NCI-H2171 treated with DMSO at 0.1 percent for 48 hours (cell line): Measurements from ENCODE around the gene ABRAXAS1.

Experiments used
- DNase-seq: peaks from one replicate; lab custom pipeline; 2025; lab: John Stamatoyannopoulos, UW

The ABRAXAS1 gene

DNA sequence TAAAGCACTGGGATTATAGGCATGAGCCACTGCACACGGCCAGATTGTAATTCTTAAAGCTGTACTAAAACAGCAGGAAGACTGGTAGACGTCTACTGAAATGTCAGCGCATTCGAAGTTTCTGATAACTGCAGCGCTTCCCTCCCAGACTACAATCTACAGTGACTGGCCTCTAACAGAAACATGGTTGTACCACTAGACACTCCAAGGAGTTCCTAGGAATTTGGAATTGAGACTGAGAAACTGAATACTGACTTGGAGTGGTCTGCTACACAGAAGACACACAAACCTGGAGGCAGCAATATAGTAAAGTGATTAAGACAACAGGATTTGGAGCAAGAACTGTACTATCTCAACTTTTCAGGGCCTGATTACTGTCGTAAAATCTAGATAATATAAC lies 30.2 kb downstream of the ABRAXAS1 start:
- DNase-seq = no peak

DNA sequence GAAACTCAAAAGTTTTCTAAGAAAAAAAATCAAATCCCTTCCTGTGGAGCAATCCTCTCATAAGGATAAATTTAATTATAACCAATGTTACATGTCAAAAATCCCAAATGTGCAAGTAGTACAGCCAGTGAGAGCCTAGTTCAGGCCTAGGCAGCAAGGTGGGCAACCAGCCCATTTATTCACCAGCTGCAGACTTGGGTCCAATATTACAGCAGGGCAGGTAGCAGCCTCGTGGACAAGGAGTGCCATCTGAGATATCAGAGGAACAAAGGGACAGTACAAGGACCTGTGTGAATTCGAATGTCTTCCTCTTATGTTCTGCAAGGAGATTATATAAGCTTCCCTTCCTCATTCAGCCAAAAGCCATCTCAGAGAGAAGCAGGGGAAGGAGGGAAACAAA lies 35.9 kb downstream of the ABRAXAS1 start:
- no peak for DNase-seq

DNA sequence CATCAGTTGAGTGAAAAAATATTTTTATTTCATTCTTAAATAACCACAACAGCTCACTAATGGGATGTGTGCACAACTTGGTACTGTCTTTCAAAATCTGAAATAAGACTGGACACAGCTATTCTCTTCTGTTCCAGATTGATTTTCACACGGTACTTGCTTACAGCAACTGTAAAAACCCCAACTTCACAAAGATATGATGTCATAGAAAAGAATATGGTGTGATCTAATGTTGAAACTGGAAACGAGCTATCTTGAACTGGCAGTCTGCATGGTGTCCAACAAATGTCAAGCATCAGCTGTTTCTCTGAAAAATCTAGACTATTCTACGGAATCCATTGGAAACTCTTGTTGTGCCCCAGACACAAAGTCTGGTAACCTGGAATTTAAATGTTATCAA lies 44.0 kb downstream of the ABRAXAS1 start:
- no peak for DNase-seq

DNA sequence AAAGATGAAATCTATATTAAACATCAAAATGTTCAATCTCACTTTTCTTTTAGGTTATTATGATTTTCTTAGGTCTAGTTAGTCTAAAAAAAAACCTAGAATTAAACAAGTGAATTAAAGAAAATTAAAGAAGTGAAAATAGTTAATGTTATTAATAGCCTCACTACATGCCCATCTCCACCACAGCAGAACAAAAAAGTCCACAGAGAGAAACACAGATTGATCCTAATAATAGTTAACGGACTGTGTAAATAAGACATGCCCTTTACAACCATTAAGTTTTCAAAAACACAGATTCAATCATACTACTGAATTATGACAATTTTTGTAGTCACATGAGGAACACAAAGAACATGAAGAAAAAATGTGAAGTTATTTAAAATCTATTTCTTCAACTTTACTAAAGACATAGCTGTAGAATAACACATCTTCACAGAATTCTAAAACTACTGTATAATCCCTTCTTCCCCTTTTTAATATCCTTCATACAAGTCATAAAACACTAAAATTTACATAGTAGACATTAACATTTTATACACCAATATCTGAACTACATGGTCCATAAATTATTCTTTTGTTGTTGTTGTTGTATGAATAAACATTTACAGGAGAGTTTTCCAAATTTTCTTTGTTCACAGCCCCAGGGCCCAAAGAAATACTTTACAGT lies 44.6 kb downstream of the ABRAXAS1 start:
- DNase-seq = no peak

DNA sequence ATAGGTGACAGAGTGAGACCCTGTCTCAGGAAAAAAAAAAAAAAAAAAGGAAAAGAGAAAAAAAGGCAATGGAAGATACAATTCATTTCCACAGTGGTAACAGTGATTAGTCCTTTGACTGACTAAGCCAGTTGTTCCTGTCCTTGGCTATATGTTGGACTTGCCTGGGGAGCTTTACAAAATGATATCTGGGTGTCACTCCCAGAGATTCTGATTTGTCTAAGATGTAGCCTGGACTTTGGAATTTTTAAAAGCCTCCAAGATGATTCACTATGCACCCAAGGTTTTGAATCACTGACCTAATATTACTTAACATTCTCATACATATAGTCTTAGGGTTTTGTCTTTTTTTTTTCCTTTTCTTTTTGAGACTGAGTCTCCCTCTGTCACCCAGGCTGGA lies 46.2 kb downstream of the ABRAXAS1 start:
- DNase-seq = no peak

DNA sequence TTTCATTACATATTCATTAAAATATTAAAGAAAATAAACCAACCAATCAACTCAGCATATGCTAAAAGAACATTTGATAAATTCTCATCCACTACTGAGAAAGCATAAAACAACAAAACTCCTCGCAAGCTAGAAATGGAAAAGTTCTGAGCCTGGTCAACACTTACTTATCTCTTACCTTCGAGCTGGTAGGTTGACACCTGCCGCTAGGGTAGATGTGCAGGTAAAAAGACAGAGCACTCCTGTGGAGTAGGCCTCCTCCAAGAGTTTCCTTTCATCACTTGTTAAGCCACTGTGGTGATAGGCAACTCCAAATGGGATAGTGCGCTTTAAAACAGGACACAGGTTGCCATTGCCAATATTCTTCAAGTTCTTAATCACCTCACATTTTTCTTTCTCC lies 48.2 kb downstream of the ABRAXAS1 start:
- no peak for DNase-seq

DNA sequence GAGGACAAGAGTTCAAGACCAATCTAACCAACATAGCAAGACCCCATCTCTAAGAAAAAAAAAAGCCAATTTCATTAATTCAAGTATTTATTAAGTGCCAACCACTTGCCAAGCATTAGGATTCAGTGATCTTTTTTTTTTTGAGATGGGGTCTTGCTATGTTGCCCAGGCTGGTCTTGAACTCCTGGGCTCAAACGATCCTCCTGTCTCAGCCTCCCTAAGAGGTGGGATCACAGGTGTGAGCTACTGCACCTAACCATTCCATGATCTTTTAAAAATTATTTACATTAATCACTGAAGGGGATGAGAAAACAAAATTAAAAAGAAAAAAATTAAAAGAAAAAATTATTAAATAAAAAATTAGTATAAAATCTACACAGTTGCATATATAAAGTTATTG lies 53.7 kb downstream of the ABRAXAS1 start:
- no peak for DNase-seq

DNA sequence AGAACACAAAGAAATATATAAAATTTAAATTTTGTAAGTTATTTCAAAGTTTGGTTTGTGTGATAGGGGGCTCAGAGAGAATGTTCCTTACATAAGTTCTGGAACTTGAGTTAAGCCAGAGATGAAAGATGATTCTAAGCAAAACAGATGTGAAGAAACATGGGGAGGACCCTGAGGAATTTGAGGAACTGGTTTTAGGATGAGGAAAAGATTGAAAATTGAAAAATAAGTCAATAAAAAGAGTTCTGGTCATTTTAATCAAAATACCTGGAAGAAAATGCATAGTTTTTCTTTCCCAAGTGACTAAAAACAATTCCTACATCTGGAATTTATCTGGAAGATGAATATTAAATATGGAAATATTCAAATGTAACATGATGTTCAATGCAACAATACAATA lies 66.7 kb downstream of the ABRAXAS1 start:
- DNase-seq = no peak

DNA sequence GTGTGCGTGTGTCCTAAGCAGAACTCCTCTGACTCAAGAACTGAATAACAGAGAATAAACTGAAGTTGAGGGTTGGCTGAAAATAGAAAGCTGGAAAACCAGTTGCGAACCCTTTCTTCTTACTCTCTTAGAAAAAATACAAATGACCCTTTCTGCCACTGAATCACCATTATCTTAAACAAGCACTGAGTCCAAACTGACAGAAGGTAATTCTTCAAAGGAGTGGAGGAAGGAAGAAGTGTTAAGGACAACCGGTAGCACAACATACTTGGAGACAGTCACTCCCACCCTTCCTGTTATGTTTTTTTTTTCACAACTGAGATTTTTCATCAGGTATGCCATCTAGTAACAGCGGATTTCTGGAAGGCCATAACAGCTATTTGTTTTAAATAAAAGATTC lies 67.3 kb downstream of the ABRAXAS1 start:
- DNase-seq = no peak

DNA sequence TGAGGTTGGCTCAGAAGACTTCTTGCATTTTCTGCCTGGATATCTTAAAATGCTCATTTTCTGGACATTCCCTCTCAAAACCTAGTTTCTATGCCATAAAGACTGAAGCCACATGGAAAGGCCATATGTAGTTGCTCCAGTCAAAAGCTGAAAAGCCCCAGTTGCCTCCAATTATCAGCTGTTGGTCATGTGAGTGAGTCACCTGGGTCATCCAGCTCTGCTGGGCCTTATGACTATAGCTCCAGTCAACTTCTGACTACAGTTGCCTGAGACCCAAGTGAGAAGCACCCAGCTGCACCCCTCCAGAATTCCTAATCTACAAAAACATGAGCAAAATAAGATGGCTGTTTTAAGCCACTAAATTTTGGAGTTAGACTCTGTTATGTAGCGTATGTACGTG lies 71.2 kb downstream of the ABRAXAS1 start:
- no peak for DNase-seq
